Stimulated activated CD4-positive, alpha-beta T cell treated with anti-CD3 and anti-CD28 coated beads, Interleukin-12 subunit alpha, Interleukin-12 subunit beta, amount 100 ng/mL, for 48 hours (primary cell): Measurements from ENCODE around the gene CFAP251.
A peak's percentile ranks its signal among the peaks of the same experiment; 100 is the strongest.

ENCODE experiments used
- DNase-seq, 3 donors: peaks; one replicate each; pipeline ENCODE4 v3.0.0-alpha.2; 2020; ENCODE audit warnings: low read depth in 2 of 3, low spot score in 1 of 3

The CFAP251 gene

GRCh38 chr12:121996945-121997612, 78.7 kb downstream of the CFAP251 start:
- DNase-seq: no peak

DNA sequence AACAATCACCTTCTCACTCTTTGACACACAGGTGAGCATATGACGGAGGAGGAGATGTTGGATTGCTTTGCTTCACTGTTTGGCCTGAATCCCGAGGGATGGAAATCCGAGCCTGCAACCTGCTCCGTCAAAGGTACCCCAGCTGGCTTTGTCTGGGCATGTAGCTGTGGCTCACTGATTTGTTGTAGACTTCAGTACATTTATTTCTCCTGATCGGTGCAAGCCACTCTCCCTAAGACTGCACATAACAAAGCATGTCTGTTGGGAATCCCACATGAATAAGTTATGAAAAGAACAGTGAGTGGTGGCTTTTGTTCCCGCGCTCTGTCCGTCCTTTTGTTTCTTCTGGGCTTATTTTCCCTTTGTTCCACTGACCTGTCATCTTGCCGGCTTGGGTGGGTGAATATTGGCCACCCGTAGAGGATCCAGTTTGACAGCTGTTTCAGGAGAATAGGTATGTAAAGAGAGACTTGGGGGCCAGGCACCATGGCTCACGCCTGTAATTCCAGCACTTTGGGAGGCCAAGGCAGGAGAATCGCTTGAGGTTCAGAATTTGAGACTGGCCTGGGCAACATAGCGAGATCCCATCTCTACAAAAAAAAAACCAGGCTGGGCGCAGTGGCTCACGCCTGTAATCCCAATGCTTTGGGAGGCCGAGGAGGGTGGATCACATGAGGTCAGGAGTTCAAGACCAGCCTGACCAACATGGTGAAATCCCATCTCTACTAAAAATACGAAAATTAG, 83.2 kb downstream of the CFAP251 start:
- no peak for DNase-seq

DNA sequence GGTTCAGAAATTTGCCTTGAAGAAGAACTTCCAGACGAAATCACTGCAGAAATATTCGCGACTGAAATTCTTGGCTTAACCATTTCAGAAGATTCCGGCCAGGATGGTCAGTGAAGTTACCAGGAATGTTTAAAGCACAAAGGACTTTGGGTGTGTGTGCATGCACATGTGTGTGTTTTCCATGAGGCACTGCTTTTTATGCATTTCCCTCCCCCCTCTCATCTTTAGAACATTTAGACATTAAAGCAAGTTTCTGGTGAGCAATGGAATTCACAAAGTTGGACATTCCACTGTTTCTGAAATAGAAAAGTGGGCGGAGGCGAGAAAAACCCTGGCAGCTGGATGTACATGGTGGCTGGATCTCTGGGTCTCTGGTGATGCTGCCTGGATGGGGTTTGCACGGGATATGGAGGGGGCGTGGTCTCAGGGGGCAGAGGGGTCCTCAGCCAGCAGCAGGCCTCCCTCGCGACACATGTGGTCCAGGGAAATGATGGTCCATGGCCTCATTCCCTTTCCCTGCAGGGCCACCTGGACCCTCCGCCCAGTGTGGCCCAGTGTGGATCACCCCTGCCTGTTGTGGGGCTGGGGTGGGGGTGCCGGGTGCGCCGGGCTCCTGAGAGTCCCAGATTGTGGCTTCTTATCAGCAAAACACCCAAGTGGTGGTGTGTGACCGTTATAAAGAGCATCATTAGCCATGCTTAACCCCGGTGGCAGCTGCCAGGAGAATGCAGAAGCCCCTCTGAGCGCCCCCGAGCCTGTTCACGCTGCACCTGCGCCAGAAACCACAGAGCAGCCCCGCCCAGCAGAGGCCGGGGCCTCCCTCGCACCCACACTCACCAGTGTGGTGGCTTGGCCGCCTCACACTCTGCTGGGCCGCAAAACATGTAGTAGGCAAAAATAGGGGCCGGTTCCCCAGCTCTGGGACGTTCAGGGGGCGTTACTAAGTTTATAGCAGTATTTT, 85.5 kb downstream of the CFAP251 start:
- no peak for DNase-seq

GRCh38 chr12:122004633-122005071, 86.3 kb downstream of the CFAP251 start:
- no peak for DNase-seq

- DNase-seq: no peak
Measured at GRCh38 chr12:122005252-122005776, 86.9 kb downstream of the CFAP251 start.

DNA sequence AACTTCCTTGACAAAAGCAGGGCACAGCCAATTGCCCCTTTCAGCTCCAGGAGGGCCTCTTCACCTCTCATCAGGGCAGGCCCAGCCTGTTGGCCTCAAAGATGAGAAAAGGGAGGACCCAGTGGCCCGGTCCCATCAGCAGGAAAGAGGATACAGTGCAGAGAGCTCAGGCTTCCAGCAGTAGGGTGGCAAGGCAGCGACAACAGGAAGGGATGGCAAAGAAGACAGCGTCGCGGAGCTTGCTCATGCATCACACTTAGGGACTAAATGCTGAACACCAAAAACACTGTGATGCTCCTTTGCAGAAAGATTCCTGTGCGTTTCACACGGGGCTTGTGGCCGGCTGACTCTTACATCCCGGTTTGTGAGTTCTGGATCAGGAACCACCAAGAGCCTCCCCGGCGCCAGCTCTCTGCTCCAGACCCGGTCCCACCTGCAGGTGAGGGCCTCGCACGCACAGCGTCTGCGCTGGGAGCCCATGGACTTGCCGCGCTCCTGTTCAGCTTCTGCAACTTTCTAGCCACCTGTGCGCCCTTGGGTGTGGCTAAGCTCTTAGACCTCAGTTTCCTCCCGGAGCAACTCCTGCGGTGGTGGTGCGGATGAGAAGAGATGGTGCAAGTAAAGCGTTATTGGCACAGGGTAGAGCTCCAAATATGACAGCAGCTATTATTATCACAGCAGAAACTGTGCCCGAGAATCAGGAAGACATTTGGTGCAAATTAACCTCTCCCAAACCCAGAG, 88.0 kb downstream of the CFAP251 start:
- DNase-seq: no peak

DNA sequence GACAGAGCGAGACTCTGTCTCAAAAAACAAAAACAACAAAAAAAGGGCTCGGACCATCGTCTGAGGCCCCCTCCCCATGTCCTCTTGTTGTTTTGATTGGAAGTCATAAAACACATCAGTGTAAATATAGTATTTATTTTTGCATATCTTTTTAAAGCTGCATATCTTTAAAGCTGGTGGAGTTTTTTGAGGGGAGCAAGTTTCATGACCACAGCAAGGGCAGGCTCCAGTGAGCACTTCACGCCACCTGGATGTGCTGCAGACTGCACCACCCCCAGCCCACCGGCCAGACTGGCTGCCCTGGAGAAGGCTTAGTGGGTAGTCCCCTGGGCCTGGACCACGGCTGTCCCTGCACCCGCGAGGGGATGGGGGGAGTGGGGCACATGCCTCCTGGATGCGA, 91.3 kb downstream of the CFAP251 start:
- DNase-seq: no peak

DNA sequence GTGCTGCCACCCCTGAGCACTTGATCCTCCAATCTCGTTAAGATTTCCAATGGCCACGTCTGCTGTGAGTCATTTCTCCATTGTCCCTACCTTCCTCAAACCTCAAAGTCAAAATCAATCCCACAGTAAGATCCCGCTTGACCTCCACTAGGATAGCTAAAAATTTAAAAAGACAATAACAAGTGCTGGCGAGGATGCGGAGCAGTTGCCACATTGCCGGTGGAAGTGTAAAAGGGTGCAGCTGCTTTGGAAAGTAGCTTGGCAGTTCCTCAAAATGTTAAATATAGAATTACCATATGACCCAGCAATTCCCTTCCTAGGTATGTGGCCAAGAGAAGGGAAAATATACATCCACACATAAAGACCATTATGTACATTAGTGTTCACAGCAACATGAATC, 93.8 kb downstream of the CFAP251 start:
- no peak for DNase-seq

- no peak for DNase-seq
Measured at GRCh38 chr12:122013136-122013535, 94.7 kb downstream of the CFAP251 start.

- no peak for DNase-seq
Measured at GRCh38 chr12:122013791-122014590, 95.6 kb downstream of the CFAP251 start.

- DNase-seq: no peak
Measured at GRCh38 chr12:122014781-122015180, 96.4 kb downstream of the CFAP251 start.

GRCh38 chr12:122018457-122018856, 100.1 kb downstream of the CFAP251 start:
- no peak for DNase-seq

- DNase-seq: no peak
Measured at GRCh38 chr12:122018937-122019336, 100.5 kb downstream of the CFAP251 start.

- DNase-seq: no peak
Measured at GRCh38 chr12:122020795-122021192, 102.4 kb downstream of the CFAP251 start.

DNA sequence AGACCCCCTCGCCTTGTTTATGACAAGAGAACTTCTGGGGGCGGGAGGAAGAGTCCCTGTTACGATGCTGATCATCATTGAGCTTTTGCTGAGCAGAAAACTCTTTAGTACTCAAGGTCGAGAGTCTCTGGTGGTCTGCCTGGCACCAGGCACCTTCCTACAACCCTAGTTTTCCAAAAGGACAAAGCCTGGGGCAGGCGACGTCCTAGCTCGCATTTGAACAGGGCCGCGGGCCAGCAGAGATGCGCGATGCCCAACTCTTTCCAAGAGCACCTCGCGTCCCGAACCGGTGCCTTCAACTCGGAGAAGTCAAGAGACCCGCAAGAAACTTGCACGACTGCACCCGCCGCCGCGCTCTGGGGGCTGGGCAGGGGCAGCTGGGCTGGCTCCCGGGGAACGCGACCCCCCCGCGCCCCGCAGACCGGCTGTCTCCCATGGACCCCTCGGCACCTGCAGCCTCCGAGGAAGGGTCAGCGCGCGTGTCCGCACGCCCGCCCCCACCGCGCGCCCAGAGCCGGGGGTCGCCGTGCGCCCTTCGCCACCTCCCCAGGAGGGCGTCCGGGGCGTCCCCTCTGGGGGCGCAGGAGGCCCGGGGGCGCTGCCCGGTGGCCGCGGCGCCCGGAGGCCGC, 102.9 kb downstream of the CFAP251 start:
- no peak for DNase-seq

GRCh38 chr12:122021822-122022392, 103.5 kb downstream of the CFAP251 start, which contains the start of gene BCL7A:
Gene BCL7A, plus strand, starts transcription at chr12:122021884. Its CDS starts 208 bp downstream, at chr12:122022092.
- DNase-seq: peak; percentile 31 to 49 (median 34)

DNA sequence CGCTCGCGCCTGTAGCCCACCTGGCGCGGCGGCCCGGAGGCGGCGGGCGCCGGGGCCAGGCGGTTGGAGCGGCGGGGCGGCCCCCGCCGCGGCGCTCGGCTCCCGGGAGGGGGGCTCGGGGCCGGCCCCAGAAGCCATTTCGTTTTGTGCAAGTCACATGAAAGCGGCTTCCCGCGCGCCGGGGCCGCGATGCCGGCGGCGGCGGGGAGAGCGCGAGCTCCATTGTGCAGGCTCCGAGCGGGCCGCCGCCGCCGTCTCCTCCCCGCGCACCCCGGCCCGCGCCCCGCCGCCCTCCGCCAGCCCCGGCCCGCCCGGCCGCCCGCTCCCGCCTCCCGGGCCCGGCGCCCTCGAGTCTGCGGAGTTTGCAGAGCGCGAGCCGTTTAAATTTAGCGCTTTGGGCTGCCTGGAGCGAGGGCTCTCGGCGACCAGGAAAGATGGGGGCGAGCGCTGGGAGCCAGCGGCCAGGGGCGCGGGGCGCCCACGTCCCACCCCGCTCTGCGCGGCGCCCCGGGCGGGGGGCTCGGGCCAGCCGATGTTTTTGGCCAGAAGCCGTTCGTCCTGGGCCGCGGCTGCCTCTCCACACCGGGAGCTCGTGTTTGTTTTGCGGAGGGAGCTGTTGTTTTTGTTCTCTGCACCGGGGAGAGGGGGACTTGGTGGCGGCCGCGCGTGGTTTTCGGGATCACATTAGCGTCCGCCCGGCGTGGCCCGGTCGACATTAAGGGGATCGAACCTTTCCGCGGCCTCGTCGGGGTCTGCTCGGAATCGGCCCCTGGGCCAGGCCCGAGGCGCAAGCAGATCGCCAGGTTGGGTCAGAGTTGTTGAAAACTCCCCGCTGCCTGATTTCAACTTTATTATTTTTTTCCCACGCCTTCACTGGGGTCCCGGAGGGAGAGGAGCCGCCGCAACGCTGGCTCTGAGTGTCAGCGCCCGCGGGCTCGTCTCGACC, 104.3 kb downstream of the CFAP251 start:
- no peak for DNase-seq
